ENCODE results near the gene REV1. TPM values are rescaled to one million over a fixed set of nuclear protein-coding genes. Genes with fewer than 3 reads are reported as not detected.

REV1 gene
- total and polyA plus RNA-seq, 12 donors: 20.9 to 90.8 (median 46.6) TPM

DNA sequence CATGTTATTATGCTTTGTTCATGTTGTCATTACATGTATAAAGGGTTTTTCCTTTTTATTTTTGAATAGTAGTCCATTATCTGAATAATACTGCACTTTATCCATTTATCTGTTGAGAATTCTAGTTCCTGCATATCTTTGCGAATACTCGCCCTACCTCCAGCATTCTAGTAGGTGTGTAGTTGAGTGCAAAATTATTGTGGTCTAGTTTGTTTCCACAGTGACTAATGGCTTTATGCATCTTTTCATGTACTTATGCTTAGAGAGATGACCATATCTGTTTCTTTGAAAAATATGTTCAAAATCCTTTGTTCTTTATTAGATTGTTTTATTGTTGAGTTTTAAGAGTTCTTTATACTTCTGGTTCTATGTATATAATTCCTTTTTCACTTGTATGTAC lies 103.8 kb downstream of the REV1 start:
- 93 to 98% (median 96%) methylated on average over 2 of the region's 2 CpGs for WGBS, 4 donors
- Histone ChIP-seq H3K4me1 (replicated peaks in 1 of 2) (peaks cover 0 to 6% of the 10 kb centered on the region in 2 donors), H3K27ac (no peak overlapping the region), H3K36me3 (replicated peaks in 1 of 2) (peaks cover 0 to 12% of the 10 kb centered on the region in 2 donors), H3K27me3 (no peaks in the 10 kb centered on the region), H3K4me3 (no peak overlapping the region), H3K9me3 (replicated peaks in 1 of 3) (no peaks in the 10 kb centered on the region)
- TF ChIP-seq POLR2A (IDR thresholded peaks at IDR 0.05): no peak
- TF ChIP-seq CTCF (IDR thresholded peaks at IDR 0.05): no peak
- no peak for DNase-seq
- intact Hi-C loops (cut with DNase I): no loop called here

DNA sequence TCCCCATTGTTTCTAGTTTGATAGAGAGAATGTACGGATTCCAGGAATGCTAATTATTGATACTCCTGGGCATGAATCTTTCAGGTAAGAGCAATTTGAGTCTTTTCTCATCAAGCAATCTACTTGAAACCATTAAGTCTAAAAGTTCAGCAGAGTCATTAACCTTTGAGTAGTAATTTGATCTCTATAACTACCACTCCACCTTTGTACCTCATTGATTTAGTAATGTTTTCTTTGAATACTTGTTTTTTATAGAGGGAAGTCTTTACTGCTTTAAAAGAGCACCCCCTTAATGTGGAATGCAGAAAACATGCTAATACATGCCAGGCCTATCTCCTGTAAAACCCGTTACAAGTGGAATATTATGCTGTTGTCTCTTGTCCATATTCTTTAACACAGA lies 107.7 kb downstream of the REV1 start:
- Histone ChIP-seq H3K9me3 (replicated peaks in 1 of 3) (no peaks in the 10 kb centered on the region), H3K4me1 (replicated peaks in 1 of 2) (no peaks in the 10 kb centered on the region), H3K36me3 (replicated peaks in 1 of 2) (peaks cover 0 to 36% of the 10 kb centered on the region in 2 donors), H3K4me3 (no peak overlapping the region), H3K27ac (no peak overlapping the region), H3K27me3 (no peaks in the 10 kb centered on the region)
- DNase-seq: no peak
- no peak for TF ChIP-seq POLR2A (IDR thresholded peaks at IDR 0.05)
- TF ChIP-seq CTCF (IDR thresholded peaks at IDR 0.05): no peak
- WGBS, 4 donors: 98 to 100% (median 98%) methylated on average over 2 of the region's 2 CpGs
- intact Hi-C loops (cut with DNase I): no loop called here

DNA sequence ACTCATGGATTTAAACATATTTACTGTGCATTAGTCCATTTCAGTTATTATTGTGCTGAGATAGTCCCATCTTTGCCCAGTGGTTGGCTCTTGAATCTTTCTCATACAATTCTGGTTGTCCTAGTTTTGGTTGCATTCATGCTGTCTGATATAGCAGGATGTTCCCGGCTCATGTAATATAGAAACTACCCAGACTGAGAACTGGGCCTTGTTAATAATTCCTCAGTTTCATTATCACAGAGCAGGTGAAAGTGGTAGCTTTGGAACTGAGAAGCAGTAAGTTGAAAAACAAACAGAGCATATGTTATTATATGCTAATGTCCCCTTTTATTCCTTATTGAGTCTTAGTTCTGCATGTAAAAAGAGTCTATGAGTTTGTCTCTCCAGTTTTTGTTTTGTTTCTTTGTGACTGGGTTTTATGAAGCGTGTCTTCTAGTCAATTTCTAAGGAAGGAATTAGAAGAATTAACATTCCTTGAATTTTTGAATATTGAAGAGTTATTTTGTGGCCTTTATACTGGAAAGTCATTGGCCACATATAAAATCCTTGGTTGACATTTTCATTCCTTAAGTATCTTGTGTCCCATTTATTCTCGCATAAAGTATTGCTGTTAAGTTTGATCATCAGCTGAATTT lies 109.3 kb downstream of the REV1 start:
- intact Hi-C loops (cut with DNase I): no loop called here

DNA sequence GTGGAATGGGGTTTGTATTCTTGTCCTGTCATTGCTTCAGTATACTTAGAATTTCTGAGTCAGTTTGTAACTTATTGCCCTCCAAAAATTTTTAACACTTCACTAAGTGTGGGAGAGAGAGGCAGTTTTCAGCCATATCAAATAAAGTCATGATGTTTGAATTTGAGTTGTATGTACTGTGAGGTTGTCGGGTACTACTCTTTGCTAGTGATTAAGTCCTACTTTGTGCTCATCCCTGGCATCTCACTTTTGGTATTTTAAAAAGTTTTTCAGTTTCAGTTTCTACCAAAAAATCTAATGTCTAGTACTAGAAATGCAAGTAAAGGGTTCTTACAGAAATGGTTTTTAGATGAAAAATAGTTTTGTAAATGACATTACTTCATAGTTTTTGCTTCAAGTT lies 111.9 kb downstream of the REV1 start:
- Histone ChIP-seq H3K27me3 (no peaks in the 10 kb centered on the region), H3K27ac (no peak overlapping the region), H3K36me3 (replicated peaks in 1 of 2) (peaks cover 0 to 50% of the 10 kb centered on the region in 2 donors), H3K4me1 (replicated peaks in 1 of 2) (no peaks in the 10 kb centered on the region), H3K4me3 (no peak overlapping the region), H3K9me3 (replicated peaks in 1 of 3) (no peaks in the 10 kb centered on the region)
- 90 to 97% (median 96%) methylated on average over 1 of the region's 1 CpG for WGBS, 4 donors
- no peak for DNase-seq
- intact Hi-C loops (cut with DNase I): no loop called here
- TF ChIP-seq CTCF (IDR thresholded peaks at IDR 0.05) (no peak), POLR2A (IDR thresholded peaks at IDR 0.05) (no peak)

More for the DNA sequence above, 109.3 kb downstream of the REV1 start:
- Histone ChIP-seq H3K9me3 (replicated peaks in 1 of 3) (no peaks in the 10 kb centered on the region), H3K36me3 (replicated peaks in 1 of 2) (peaks cover 0 to 49% of the 10 kb centered on the region in 2 donors), H3K27ac (no peak overlapping the region), H3K4me1 (replicated peaks in 1 of 2) (no peaks in the 10 kb centered on the region), H3K27me3 (no peaks in the 10 kb centered on the region), H3K4me3 (no peak overlapping the region)
- WGBS, 4 donors: 89 to 93% (median 91%) methylated on average over 3 of the region's 3 CpGs
- TF ChIP-seq POLR2A (IDR thresholded peaks at IDR 0.05): no peak
- TF ChIP-seq CTCF (IDR thresholded peaks at IDR 0.05): no peak
- no peak for DNase-seq

All from adrenal gland (tissue), 12 donors.